ENCODE data around the gene TRAPPC4. TPM values are rescaled to one million over a fixed set of nuclear protein-coding genes. Genes with fewer than 3 reads are reported as not detected.

TRAPPC4 gene
- total and polyA plus RNA-seq, 2 of the 8 experiments (the other 6 are each of a cell fraction or from before 2014, with no cell fraction given), result 94.3 to 223 TPM

- ChIA-PET CTCF (ENCODE audit: partially characterized antibody) (interaction anchor here (0.6 to 1.4 kb wide), 6 partner anchors 14 to 1570 kb away, joined by 3 read pairs; no protein-coding TSS in a partner anchor), POLR2A (ENCODE audit: partially characterized antibody) (interaction anchor here (0.6 to 2.2 kb wide), 8 partner anchors 8 to 51 kb away, joined by 3 to 10 read pairs (median 4); partner anchors contain the start of genes HYOU1, RPS25 and TRAPPC4)
- Histone ChIP-seq H2BK12ac (ENCODE audit: low read depth, low read length) (no peak overlapping the region), H3K56ac (replicated peaks; ENCODE audit: insufficient read length, low read depth, low read length) (no peak overlapping the region), H3K9ac (replicated peaks in 1 of 4; ENCODE audit: extremely low read depth in 1 of 4, low read depth in 3 of 4, low read length in 3 of 4) (no peak overlapping the region), H2AK5ac (ENCODE audit: low read depth, low read length) (no peak overlapping the region), H3K9me3 (ENCODE audit: insufficient read depth in 2 of 2, low read depth in 1 of 2, low read length in 1 of 2) (no peaks in the 10 kb centered on the region), H4K5ac (ENCODE audit: insufficient read length, low read depth, low read length) (no peak overlapping the region), H2BK5ac (ENCODE audit: low read depth, low read length) (no peak overlapping the region), H4K8ac (ENCODE audit: extremely low read depth, insufficient read depth, low read length) (no peak overlapping the region), H4K91ac (replicated peaks; ENCODE audit: insufficient read length, low read length) (no peak overlapping the region), H3K4ac (replicated peaks; ENCODE audit: insufficient read length, low read depth, low read length) (no peak overlapping the region), H3K14ac (ENCODE audit: insufficient read length) (no peak overlapping the region), H2BK120ac (replicated peaks; ENCODE audit: low read depth, low read length) (no peak overlapping the region), H3K79me1 (ENCODE audit: low read depth, low read length) (0 out of 2 replicates have a peak, but pooled peaks cover 5% of the 10 kb centered on the region), H3K4me3 (ENCODE audit: extremely low read depth in 1 of 4, insufficient read depth in 2 of 4, low read depth in 3 of 4, low read length in 4 of 4) (no peak overlapping the region), H3K4me2 (ENCODE audit: insufficient read depth in 1 of 2, low read depth in 2 of 2, low read length in 2 of 2) (no peak overlapping the region), H2BK20ac (ENCODE audit: low read length) (no peak overlapping the region), H3K79me2 (ENCODE audit: control insufficient read depth in 1 of 2, insufficient read depth in 2 of 2, low read length in 2 of 2) (no peaks in the 10 kb centered on the region), H2AFZ (ENCODE audit: low read length) (no peak overlapping the region), H3K18ac (ENCODE audit: extremely low read depth, low read length) (no peak overlapping the region), H3K4me1 (replicated peaks in 1 of 4; ENCODE audit: control insufficient read depth in 3 of 4, insufficient read depth in 4 of 4, low read length in 3 of 4) (peaks cover 0 to 3% (median 0%) of the 10 kb centered on the region in 4 experiments; a peak in 1 of 7 replicates), H3K27me3 (replicated peaks in 1 of 4; ENCODE audit: control insufficient read depth in 3 of 4, extremely low read depth in 1 of 4, insufficient read depth in 3 of 4, low read length in 3 of 4) (no peaks in the 10 kb centered on the region), H3K36me3 (ENCODE audit: control insufficient read depth in 2 of 4, insufficient read depth in 4 of 4, low read length in 3 of 4) (peaks cover 53 to 81% (median 76%) of the 10 kb centered on the region in 4 experiments), H3K23ac (ENCODE audit: insufficient read length) (no peak overlapping the region), H2BK15ac (ENCODE audit: low read length) (no peak overlapping the region), H3K23me2 (ENCODE audit: low read depth, low read length) (no peaks in the 10 kb centered on the region; the same call in 1 of the 2 replicates), H4K20me1 (replicated peaks in 1 of 2; ENCODE audit: control insufficient read depth in 1 of 2, insufficient read depth in 2 of 2, low read length in 2 of 2) (peaks cover 3 to 27% of the 10 kb centered on the region in 2 experiments), H3K27ac (ENCODE audit: low read depth, low read length) (no peak overlapping the region)
- no peak for FAIRE-seq
- no peak for DNase-seq (ENCODE audit: low read depth in 1 of 2, low spot score in 2 of 2)
- WGBS, 2 experiments (ENCODE audit: extremely low coverage in 1 of 2, insufficient coverage in 1 of 2, insufficient read length in 1 of 2, insufficient replicate concordance in 2 of 2, low coverage in 1 of 2, low lambda C conversion rate in 2 of 2, missing lambda C conversion rate in 1 of 2), result 87% methylated on average over 9 of the region's 9 CpGs; no CpG with 5 or more reads in 1 of the 2 experiments
- no peak for TF ChIP-seq POLR2AphosphoS5 (IDR thresholded peaks at IDR 0.05; ENCODE audit: low read depth, low read length)
- TF ChIP-seq POU5F1 (IDR thresholded peaks at IDR 0.05; ENCODE audit: low read depth, low read length), result no peak
- TF ChIP-seq CTCF (IDR thresholded peaks at IDR 0.05; ENCODE audit: control extremely low read depth in 1 of 3, insufficient read depth in 1 of 3, low read depth in 1 of 3, low read length in 3 of 3), result no peak
- no peak for TF ChIP-seq CEBPB (IDR thresholded peaks at IDR 0.05; ENCODE audit: low read depth, low read length)
- TF ChIP-seq EZH2 (IDR thresholded peaks at IDR 0.05; ENCODE audit: low read depth, low read length, severe bottlenecking), result no peak
- TF ChIP-seq ASH2L (IDR thresholded peaks at IDR 0.05; ENCODE audit: low read length), result no peak
- TF ChIP-seq CHD1 (IDR thresholded peaks at IDR 0.05; ENCODE audit: low read depth, low read length), result no peak
- no peak for TF ChIP-seq CTBP2 (IDR thresholded peaks at IDR 0.05; ENCODE audit: borderline replicate concordance, insufficient read depth, insufficient read length, low read length)
- no peak for TF ChIP-seq MAX (IDR thresholded peaks at IDR 0.05)
Observed at GRCh38 chr11:119048644-119049043, 30.1 kb downstream of the TRAPPC4 start.
